HG02938 (cell line): ENCODE results near the gene FGF7.
"Not testable (repeated sequence)": the region's sequence is repeated elsewhere in the genome, so short reads cannot be mapped to it uniquely, and the experiment has no call there.

Source experiments
- ATAC-seq: cut with Tn5 transposase; IDR thresholded peaks from one replicate; pipeline ENCODE4 v1.9.1; 2021; ENCODE audit warnings: mild to moderate bottlenecking, moderate library complexity; ENCODE audit not compliant: unreplicated experiment

The FGF7 gene

GRCh38 chr15:49492151-49492550 is 69.1 kb downstream of the FGF7 start:
- ATAC-seq = no peak

GRCh38 chr15:49492830-49493229 is 69.8 kb downstream of the FGF7 start:
- no peak for ATAC-seq

GRCh38 chr15:49494842-49495241 is 71.8 kb downstream of the FGF7 start:
- ATAC-seq = no peak

DNA sequence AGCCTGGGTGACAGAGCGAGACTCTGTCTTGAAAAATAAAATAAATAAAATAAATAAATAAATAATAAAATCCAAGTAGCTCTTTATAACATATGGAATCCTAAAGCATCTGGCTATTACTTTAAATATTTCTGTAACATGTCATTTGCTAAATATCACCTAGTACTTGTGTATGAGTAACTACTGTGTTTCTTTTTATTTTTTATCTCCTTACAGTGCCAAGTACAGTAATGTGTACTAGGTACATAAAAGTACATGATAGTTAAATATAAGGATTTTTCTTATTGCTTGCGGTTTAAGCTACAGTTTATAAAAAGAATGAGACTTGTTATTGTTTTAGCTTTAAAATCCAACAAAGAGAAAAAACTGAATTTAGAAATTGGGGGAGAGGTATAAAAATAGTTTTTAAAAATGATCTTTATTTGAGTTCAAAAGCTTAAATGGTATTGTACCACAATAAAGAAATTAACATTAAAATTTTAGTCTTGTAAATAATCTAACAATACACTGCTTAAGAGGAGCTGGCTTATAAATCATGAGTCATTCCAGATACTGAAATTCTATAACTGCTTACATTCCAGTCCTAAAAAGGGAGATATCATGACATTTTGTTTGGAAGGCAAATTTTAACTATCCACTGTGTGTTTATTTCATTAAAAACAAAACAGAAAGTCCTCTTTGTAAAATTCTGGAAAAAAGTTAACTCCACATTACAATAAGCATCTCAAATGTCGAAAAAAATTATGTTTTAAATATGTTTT is 73.1 kb downstream of the FGF7 start:
- no peak for ATAC-seq

DNA sequence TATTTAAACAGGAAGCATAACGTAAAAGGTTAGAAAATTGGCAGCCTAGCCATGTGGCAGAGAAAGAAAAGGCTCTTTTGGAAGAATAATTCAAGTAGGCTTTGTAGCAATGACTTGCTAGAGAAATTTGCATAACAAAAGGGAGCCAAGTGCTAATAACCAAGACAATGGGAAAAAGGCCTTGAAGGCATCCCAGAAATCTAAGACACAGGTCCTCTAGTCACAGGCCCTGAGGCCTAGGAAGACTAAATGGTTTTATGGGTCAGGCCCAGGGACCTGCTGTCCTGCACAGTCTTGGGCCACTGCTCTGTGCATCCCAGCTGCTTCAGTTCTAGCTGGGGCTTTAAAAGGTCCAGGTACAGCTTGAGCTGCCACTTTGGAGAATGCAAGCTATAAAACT is 78.5 kb downstream of the FGF7 start:
- ATAC-seq = no peak

- no peak for ATAC-seq
Observed at GRCh38 chr15:49506341-49506740, 83.3 kb downstream of the FGF7 start.

DNA sequence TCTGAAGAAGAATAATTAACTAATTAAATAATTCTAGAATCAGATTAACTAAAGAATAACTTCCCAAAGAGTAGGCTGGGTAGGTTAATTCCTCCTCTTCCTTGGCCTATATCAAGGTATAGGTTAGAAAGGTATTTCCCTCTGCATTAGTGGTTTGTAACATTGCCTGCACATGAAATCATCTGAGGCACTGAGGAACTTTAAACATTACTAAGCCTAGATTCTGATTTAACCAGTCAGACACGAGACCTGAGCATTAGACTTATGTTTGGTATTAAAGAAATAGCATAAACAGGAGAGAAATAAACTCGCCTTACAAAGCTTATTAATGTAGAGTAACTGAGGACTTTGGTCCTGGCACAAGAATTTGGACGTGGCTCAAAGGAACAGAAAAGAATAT is 84.2 kb downstream of the FGF7 start:
- ATAC-seq = no peak

GRCh38 chr15:49512739-49513138 is 89.7 kb downstream of the FGF7 start:
- ATAC-seq = not testable (repeated sequence)

DNA sequence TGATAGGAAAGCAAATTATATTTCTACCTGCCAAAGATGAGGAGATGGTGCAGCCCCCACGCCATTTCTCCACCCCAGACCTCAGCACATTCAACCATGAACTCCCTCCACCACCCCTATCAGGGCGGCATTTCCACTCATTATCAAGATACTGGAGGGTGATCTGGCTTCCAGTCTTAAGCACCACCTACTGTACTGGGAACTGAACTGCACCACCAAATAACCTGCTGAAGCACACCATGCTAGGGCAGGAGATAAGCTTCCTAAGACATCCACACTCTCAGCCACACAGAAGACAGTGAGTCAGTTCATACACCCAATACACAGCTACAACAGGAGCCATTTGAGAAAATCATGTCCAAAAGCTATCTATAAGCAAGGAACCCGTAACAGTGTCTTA is 98.8 kb downstream of the FGF7 start:
- ATAC-seq = no peak

GRCh38 chr15:49528289-49528688 is 105.2 kb downstream of the FGF7 start:
- ATAC-seq = no peak

DNA sequence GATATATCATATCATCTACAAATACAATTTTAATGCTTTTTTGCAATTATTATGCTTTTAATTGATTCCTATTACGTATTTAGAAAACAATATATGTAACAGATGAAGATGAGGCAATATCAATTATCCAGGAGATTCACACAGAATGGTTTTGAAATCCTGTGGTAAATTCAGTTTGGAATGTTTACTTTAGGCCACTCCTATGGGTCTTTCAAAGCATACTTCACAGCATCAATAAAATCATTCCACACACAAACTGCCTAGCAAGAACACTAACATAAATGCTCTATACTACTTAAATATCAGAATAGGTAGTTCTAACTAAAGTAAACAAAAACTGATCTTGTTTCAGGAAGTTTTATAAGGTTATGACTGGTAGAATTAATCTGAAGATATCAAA is 107.0 kb downstream of the FGF7 start:
- ATAC-seq = no peak
